Measurements from ENCODE around the gene HBS1L.
"Not testable (repeated sequence)": the region's sequence is repeated elsewhere in the genome, so short reads cannot be mapped to it uniquely, and the experiment has no call there.

HBS1L gene

GRCh38 chr6:135064586-135064985 lies 10.0 kb upstream of the HBS1L start:
- Histone ChIP-seq H3K27me3 (ENCODE audit: insufficient read depth, insufficient read length) (no peaks in the 10 kb centered on the region), H3K36me3 (ENCODE audit: insufficient read depth, insufficient read length, low read length) (no peaks in the 10 kb centered on the region), H3K9ac (ENCODE audit: insufficient read length, low read depth) (no peak overlapping the region), H3K9me3 (ENCODE audit: insufficient read depth, low read length) (no peaks in the 10 kb centered on the region), H3K4me3 (ENCODE audit: insufficient read length, low read depth) (no peak overlapping the region), H3K4me1 (ENCODE audit: insufficient read depth, insufficient read length) (no peaks in the 10 kb centered on the region)
- DNase-seq (ENCODE audit: low read depth, low spot score): no peak
- TF ChIP-seq YY1 (IDR thresholded peaks at IDR 0.05; ENCODE audit: insufficient read depth, insufficient read length) (no peak), ZNF274 (IDR thresholded peaks at IDR 0.05; ENCODE audit: low read depth, low read length) (no peak), SUZ12 (IDR thresholded peaks at IDR 0.05; ENCODE audit: extremely low read depth, insufficient read depth, insufficient read length) (no peak)

- H3K36me3 ChIP-seq (ENCODE audit: insufficient read depth, insufficient read length, low read length): no peaks in the 10 kb centered on the region
- H3K4me3 ChIP-seq (ENCODE audit: insufficient read length, low read depth): no peak overlapping the region
- TF ChIP-seq ZNF274 (IDR thresholded peaks at IDR 0.05; ENCODE audit: low read depth, low read length) (no peak), SUZ12 (IDR thresholded peaks at IDR 0.05; ENCODE audit: extremely low read depth, insufficient read depth, insufficient read length) (no peak), YY1 (IDR thresholded peaks at IDR 0.05; ENCODE audit: insufficient read depth, insufficient read length) (no peak)
- H3K4me1 ChIP-seq (ENCODE audit: insufficient read depth, insufficient read length): no peaks in the 10 kb centered on the region
- no peaks in the 10 kb centered on the region for H3K9me3 ChIP-seq (ENCODE audit: insufficient read depth, low read length)
- H3K27me3 ChIP-seq (ENCODE audit: insufficient read depth, insufficient read length): no peaks in the 10 kb centered on the region
- no peak overlapping the region for H3K9ac ChIP-seq (ENCODE audit: insufficient read length, low read depth)
- no peak for DNase-seq (ENCODE audit: low read depth, low spot score)
Measured at GRCh38 chr6:135063926-135064325, 9.3 kb upstream of the HBS1L start.

GRCh38 chr6:135062735-135063134 lies 8.1 kb upstream of the HBS1L start:
- DNase-seq (ENCODE audit: low read depth, low spot score): no peak

GRCh38 chr6:135060076-135060475 lies 5.5 kb upstream of the HBS1L start:
- Histone ChIP-seq H3K36me3 (ENCODE audit: insufficient read depth, insufficient read length, low read length) (no peaks in the 10 kb centered on the region), H3K9me3 (ENCODE audit: insufficient read depth, low read length) (no peaks in the 10 kb centered on the region), H3K4me1 (ENCODE audit: insufficient read depth, insufficient read length) (no peaks in the 10 kb centered on the region), H3K27me3 (ENCODE audit: insufficient read depth, insufficient read length) (no peaks in the 10 kb centered on the region), H3K9ac (ENCODE audit: insufficient read length, low read depth) (no peak overlapping the region), H3K4me3 (ENCODE audit: insufficient read length, low read depth) (no peak overlapping the region)
- no peak for DNase-seq (ENCODE audit: low read depth, low spot score)
- TF ChIP-seq YY1 (IDR thresholded peaks at IDR 0.05; ENCODE audit: insufficient read depth, insufficient read length): no peak
- no peak for TF ChIP-seq SUZ12 (IDR thresholded peaks at IDR 0.05; ENCODE audit: extremely low read depth, insufficient read depth, insufficient read length)
- TF ChIP-seq ZNF274 (IDR thresholded peaks at IDR 0.05; ENCODE audit: low read depth, low read length): no peak

More at GRCh38 chr6:135062735-135063134, 8.1 kb upstream of the HBS1L start:
- TF ChIP-seq SUZ12 (IDR thresholded peaks at IDR 0.05; ENCODE audit: extremely low read depth, insufficient read depth, insufficient read length) (no peak), YY1 (IDR thresholded peaks at IDR 0.05; ENCODE audit: insufficient read depth, insufficient read length) (no peak), ZNF274 (IDR thresholded peaks at IDR 0.05; ENCODE audit: low read depth, low read length) (no peak)
- Histone ChIP-seq H3K36me3 (ENCODE audit: insufficient read depth, insufficient read length, low read length) (no peaks in the 10 kb centered on the region), H3K9ac (ENCODE audit: insufficient read length, low read depth) (no peak overlapping the region), H3K4me3 (ENCODE audit: insufficient read length, low read depth) (no peak overlapping the region), H3K4me1 (ENCODE audit: insufficient read depth, insufficient read length) (no peaks in the 10 kb centered on the region), H3K27me3 (ENCODE audit: insufficient read depth, insufficient read length) (no peaks in the 10 kb centered on the region), H3K9me3 (ENCODE audit: insufficient read depth, low read length) (no peaks in the 10 kb centered on the region)

GRCh38 chr6:135058299-135058698 lies 3.7 kb upstream of the HBS1L start:
- not testable (repeated sequence) for DNase-seq (ENCODE audit: low read depth, low spot score)

GRCh38 chr6:135056632-135057031 lies 2.0 kb upstream of the HBS1L start:
- Histone ChIP-seq H3K36me3 (ENCODE audit: insufficient read depth, insufficient read length, low read length) (no peaks in the 10 kb centered on the region), H3K4me3 (ENCODE audit: insufficient read length, low read depth) (no peak overlapping the region), H3K27me3 (ENCODE audit: insufficient read depth, insufficient read length) (no peaks in the 10 kb centered on the region), H3K9ac (ENCODE audit: insufficient read length, low read depth) (no peak overlapping the region), H3K4me1 (ENCODE audit: insufficient read depth, insufficient read length) (no peaks in the 10 kb centered on the region), H3K9me3 (ENCODE audit: insufficient read depth, low read length) (no peaks in the 10 kb centered on the region)
- no peak for DNase-seq (ENCODE audit: low read depth, low spot score)
- TF ChIP-seq SUZ12 (IDR thresholded peaks at IDR 0.05; ENCODE audit: extremely low read depth, insufficient read depth, insufficient read length) (no peak), YY1 (IDR thresholded peaks at IDR 0.05; ENCODE audit: insufficient read depth, insufficient read length) (no peak), ZNF274 (IDR thresholded peaks at IDR 0.05; ENCODE audit: low read depth, low read length) (no peak)

More at GRCh38 chr6:135058299-135058698, 3.7 kb upstream of the HBS1L start:
- H3K9me3 ChIP-seq (ENCODE audit: insufficient read depth, low read length); H3K4me1 ChIP-seq (ENCODE audit: insufficient read depth, insufficient read length); H3K36me3 ChIP-seq (ENCODE audit: insufficient read depth, insufficient read length, low read length); H3K4me3 ChIP-seq (ENCODE audit: insufficient read length, low read depth); H3K27me3 ChIP-seq (ENCODE audit: insufficient read depth, insufficient read length); H3K9ac ChIP-seq (ENCODE audit: insufficient read length, low read depth): not testable (repeated sequence)

- peaks cover 6% of the 10 kb centered on the region for H3K36me3 ChIP-seq (ENCODE audit: insufficient read depth, insufficient read length, low read length)
- TF ChIP-seq YY1 (IDR thresholded peaks at IDR 0.05; ENCODE audit: insufficient read depth, insufficient read length): no peak
- H3K27me3 ChIP-seq (ENCODE audit: insufficient read depth, insufficient read length): no peaks in the 10 kb centered on the region
- H3K9me3 ChIP-seq (ENCODE audit: insufficient read depth, low read length): no peaks in the 10 kb centered on the region
- peak overlapping the region; percentile 94 for H3K9ac ChIP-seq (ENCODE audit: insufficient read length, low read depth)
- no peaks in the 10 kb centered on the region for H3K4me1 ChIP-seq (ENCODE audit: insufficient read depth, insufficient read length)
- peak; percentile 6 for DNase-seq (ENCODE audit: low read depth, low spot score)
- peak overlapping the region; percentile 92 for H3K4me3 ChIP-seq (ENCODE audit: insufficient read length, low read depth)
Measured at GRCh38 chr6:135054226-135054568, 425 bp downstream of the HBS1L start.

GRCh38 chr6:135053406-135053805 lies 1.2 kb downstream of the HBS1L start:
- TF ChIP-seq YY1 (IDR thresholded peaks at IDR 0.05; ENCODE audit: insufficient read depth, insufficient read length) (no peak), ZNF274 (IDR thresholded peaks at IDR 0.05; ENCODE audit: low read depth, low read length) (no peak), SUZ12 (IDR thresholded peaks at IDR 0.05; ENCODE audit: extremely low read depth, insufficient read depth, insufficient read length) (no peak)
- DNase-seq (ENCODE audit: low read depth, low spot score): no peak
- H3K4me1 ChIP-seq (ENCODE audit: insufficient read depth, insufficient read length): no peaks in the 10 kb centered on the region
- peak overlapping the region; percentile 36 for H3K9ac ChIP-seq (ENCODE audit: insufficient read length, low read depth)
- H3K9me3 ChIP-seq (ENCODE audit: insufficient read depth, low read length): no peaks in the 10 kb centered on the region
- H3K27me3 ChIP-seq (ENCODE audit: insufficient read depth, insufficient read length): no peaks in the 10 kb centered on the region
- peak overlapping the region; percentile 92 for H3K4me3 ChIP-seq (ENCODE audit: insufficient read length, low read depth)
- H3K36me3 ChIP-seq (ENCODE audit: insufficient read depth, insufficient read length, low read length): peaks cover 14% of the 10 kb centered on the region
